GM12878 (cell line): Measurements from ENCODE around the gene CORO1C. TPM values are rescaled to one million over a fixed set of nuclear protein-coding genes. Genes with fewer than 3 reads are reported as not detected.

ENCODE experiments used
- ATAC-seq: fragments of 200-7000 bp; cut with Tn5 transposase; 3 replicates; pipeline ENCODE4 v1.9.1; 2020; ENCODE audit warnings: mild to moderate bottlenecking, moderate library complexity
- BruUV-seq: library from RNA; stranded (reverse); fragments of 400-500 nt; replicated peaks from 2 replicates; lab custom pipeline; 2021; lab: Mats Ljungman, UMichigan
- CTCF ChIA-PET: fragments of 300-600 bp; sonication (Branson Sonifier 250); formaldehyde crosslinking; extraction: SDS; loops from one replicate; lab custom pipeline; 2021; ENCODE audit warnings: inconsistent platforms; lab: Yijun Ruan, JAX
- POLR2A ChIA-PET: fragments of 350-600 bp; formaldehyde crosslinking; extraction: SDS; loops from one replicate; lab custom pipeline; 2021; ENCODE audit warnings: inconsistent platforms; lab: Charles Lee
- RAD21 ChIA-PET: fragments of 300-600 bp; sonication (Branson Sonifier 250); formaldehyde crosslinking; loops from one replicate; lab custom pipeline; 2023; ENCODE audit warnings: antibody characterized with exemption; ENCODE audit not compliant: unreplicated experiment; lab: Charles Lee
- SMC1A ChIA-PET: fragments of 300-600 bp; sonication (Branson Sonifier 250); formaldehyde crosslinking; loops from one replicate; lab custom pipeline; 2023; ENCODE audit not compliant: unreplicated experiment, uncharacterized antibody; lab: Charles Lee
- DNase-seq: peaks from one replicate; pipeline ENCODE4 v3.0.0-alpha.2; 2011; ENCODE audit warnings: low read depth, low spot score
- FAIRE-seq: peaks from 3 replicates; lab custom pipeline; 2011; peaks lifted over from hg19 to GRCh38; lab: Jason Lieb, UNC
- H2AFZ ChIP-seq: 2 replicates; pipeline ENCODE4 v1.6.0; 2011; ENCODE audit warnings: low read depth, low read length, control low read depth; ENCODE audit not compliant: control insufficient read depth
- H3K27ac ChIP-seq: 2 replicates; pipeline ENCODE4 v1.5.1; 2011; ENCODE audit warnings: control low read depth; ENCODE audit not compliant: control insufficient read depth, insufficient read depth
- H3K27me3 ChIP-seq, 2 experiments: replicated peaks in 1 of 2; 2 replicates each; pipeline versions ENCODE4 v1.6.0 to v1.6.1; 2011; ENCODE audit warnings: low read length in 1 of 2; ENCODE audit not compliant: control insufficient read depth in 2 of 2, insufficient read depth in 2 of 2
- H3K36me3 ChIP-seq, 2 experiments: 2 replicates each; pipeline ENCODE4 v1.5.1; 2011; ENCODE audit warnings: low read length in 1 of 2; ENCODE audit not compliant: control insufficient read depth in 2 of 2, insufficient read depth in 2 of 2
- H3K4me1 ChIP-seq: 2 replicates; pipeline ENCODE4 v1.6.1; 2011; ENCODE audit warnings: mild to moderate bottlenecking, low read length, moderate library complexity, mixed read lengths; ENCODE audit not compliant: control insufficient read depth, insufficient read depth
- H3K4me2 ChIP-seq: 2 replicates; pipeline ENCODE4 v1.6.0; 2011; ENCODE audit warnings: control low read depth; ENCODE audit not compliant: control insufficient read depth, insufficient read depth
- H3K4me3 ChIP-seq: fragments of 200-600 bp; sonication (generic); 2 replicates; pipeline ENCODE4 v1.5.1; 2016
- H3K79me2 ChIP-seq: 2 replicates; pipeline ENCODE4 v1.6.0; 2011; ENCODE audit warnings: low read length; ENCODE audit not compliant: control insufficient read depth, insufficient read depth
- H3K9ac ChIP-seq: 2 replicates; pipeline ENCODE4 v1.8.0; 2011; ENCODE audit warnings: low read length, control low read depth, mixed read lengths; ENCODE audit not compliant: control insufficient read depth, insufficient read depth
- H3K9me3 ChIP-seq: replicated peaks from 3 replicates; pipeline ENCODE4 v1.5.1; 2011; ENCODE audit warnings: mild to moderate bottlenecking, low read length; ENCODE audit not compliant: control insufficient read depth, insufficient read depth
- H4K20me1 ChIP-seq: 2 replicates; pipeline ENCODE4 v1.6.0; 2011; ENCODE audit not compliant: control insufficient read depth, insufficient read depth
- BCL3 ChIP-seq: IDR thresholded peaks from 2 replicates; pipeline ENCODE4 v1.6.1; 2011; ENCODE audit warnings: borderline replicate concordance, low read depth, mild to moderate bottlenecking, moderate library complexity, low read length; ENCODE audit not compliant: insufficient read depth, poor library complexity, severe bottlenecking
- BHLHE40 ChIP-seq, 2 experiments: fragments of 450-650 bp in 1 of 2; IDR thresholded peaks; 2 replicates each; pipeline ENCODE4 v1.6.1; 2011 to 2017; ENCODE audit warnings: low read depth in 2 of 2, borderline replicate concordance in 1 of 2, improper control_type of control experiment in 1 of 2, low read length in 1 of 2, mild to moderate bottlenecking in 1 of 2
- CHD1 ChIP-seq: IDR thresholded peaks from 2 replicates; pipeline ENCODE4 v1.6.1; 2012; ENCODE audit warnings: low read depth, low read length, improper control_type of control experiment
- DPF2 ChIP-seq: fragments of 450-650 bp; IDR thresholded peaks from 2 replicates; pipeline ENCODE4 v1.6.1; 2017; ENCODE audit warnings: mild to moderate bottlenecking
- EGR1 ChIP-seq, 2 experiments: IDR thresholded peaks; 1 replicate in 1 of 2; 2 replicates in 1 of 2; pipeline ENCODE4 v1.6.1; 2011 to 2012; ENCODE audit warnings: low read depth in 2 of 2, low read length in 2 of 2, borderline replicate concordance in 1 of 2, mild to moderate bottlenecking in 1 of 2, moderate library complexity in 1 of 2
- EZH2 ChIP-seq: IDR thresholded peaks from 2 replicates; pipeline ENCODE4 v1.6.1; 2012; ENCODE audit warnings: low read depth, mild to moderate bottlenecking, control low read depth, inconsistent platforms, low read length, borderline replicate concordance; ENCODE audit not compliant: control insufficient read depth
- GABPA ChIP-seq: IDR thresholded peaks from 2 replicates; pipeline ENCODE4 v1.6.1; 2014; ENCODE audit warnings: antibody characterized with exemption, low read depth, mild to moderate bottlenecking, inconsistent platforms
- HCFC1 ChIP-seq: fragments of 150-350 bp; IDR thresholded peaks from 2 replicates; pipeline ENCODE4 v1.6.1; 2014; ENCODE audit warnings: low read length
- IKZF2 ChIP-seq, 2 experiments: fragments of 450-650 bp; IDR thresholded peaks; 2 replicates each; pipeline ENCODE4 v1.6.1; 2017; ENCODE audit warnings: mild to moderate bottlenecking in 2 of 2, moderate library complexity in 2 of 2
- MEF2A ChIP-seq: IDR thresholded peaks from 2 replicates; pipeline ENCODE4 v1.6.1; 2011; ENCODE audit warnings: low read depth, mild to moderate bottlenecking, low read length, moderate library complexity; ENCODE audit not compliant: insufficient read depth
- MTA3 ChIP-seq: IDR thresholded peaks from 2 replicates; pipeline ENCODE4 v1.6.1; 2012; ENCODE audit warnings: low read length, inconsistent platforms, borderline replicate concordance
- NFYA ChIP-seq: IDR thresholded peaks from 2 replicates; pipeline ENCODE4 v1.6.1; 2011; ENCODE audit warnings: low read depth, mild to moderate bottlenecking, low read length, improper control_type of control experiment, borderline replicate concordance
- TBL1XR1 ChIP-seq: IDR thresholded peaks from 2 replicates; pipeline ENCODE4 v1.6.1; 2012; ENCODE audit warnings: low read depth, low read length, improper control_type of control experiment
- YY1 ChIP-seq: IDR thresholded peaks from 2 replicates; pipeline ENCODE4 v1.6.1; 2011; ENCODE audit warnings: low read depth, mild to moderate bottlenecking, low read length
- ZNF384 ChIP-seq: IDR thresholded peaks from 2 replicates; pipeline ENCODE4 v1.6.1; 2012; ENCODE audit warnings: low read depth, mild to moderate bottlenecking, low read length, improper control_type of control experiment, borderline replicate concordance
- ZNF622 ChIP-seq: fragments of 450-650 bp; IDR thresholded peaks from 2 replicates; pipeline ENCODE4 v1.6.1; 2017; ENCODE audit warnings: mild to moderate bottlenecking, inconsistent platforms
- WGBS: methylation state at CpG from one replicate; pipeline ENCODE4 v1.1.6; 2016; ENCODE audit warnings: low lambda C conversion rate; ENCODE audit not compliant: insufficient replicate concordance, insufficient coverage; ENCODE audit errors: missing lambda C conversion rate; 5-methylcytosine and 5-hydroxymethylcytosine counted together
- in situ Hi-C: fragments of 300-500 bp; cut with MboI; formaldehyde crosslinking; loops from 9 replicates; pipeline ENCODE4 v1.14.3; 2018; ENCODE audit warnings: mixed read lengths
- intact Hi-C: fragments of 100-400 bp; cut with micrococcal nuclease; formaldehyde crosslinking; loops from one replicate; pipeline ENCODE4 v1.14.2; 2022; ENCODE audit not compliant: unreplicated experiment
- polyA plus RNA-seq, 11 experiments: library from polyadenylated mRNA; depleted of rRNA in 4 of 11; unstranded in 6 of 11; stranded (reverse) in 5 of 11; fragments of >200 nt; fragmentation: Nextera tagmentation in 4 of 11; fragmentation: Illumina TruSeq in 1 of 11; extraction: Ambion mirVana in 4 of 11; extraction: Trizol in 1 of 11; gene quantifications; 1 replicate in 1 of 11; 2 replicates in 10 of 11; pipeline versions ENCODE4 v1.2.1 to v1.2.3, GENCODE V29; 2011 to 2016; ENCODE audit warnings: inconsistent platforms in 2 of 11, missing spikeins in 2 of 11, low read depth in 1 of 11
- total RNA-seq, 4 experiments: library from RNA; depleted of rRNA in 3 of 4; stranded (reverse); fragments of >200 nt in 3 of 4; fragmentation: Illumina TruSeq in 1 of 4; extraction: Trizol in 1 of 4; gene quantifications; 2 replicates each; pipeline versions ENCODE4 v1.2.1 to v1.2.3, GENCODE V29; 2013 to 2021
- TF ChIP-seq, protein P1 (sequence below): IDR thresholded peaks from 2 replicates; pipeline ENCODE4 v1.6.1; 2012; ENCODE audit warnings: low read depth, low read length, improper control_type of control experiment
- TF ChIP-seq, protein P2 (sequence below): fragments of 450-650 bp; IDR thresholded peaks from 2 replicates; pipeline ENCODE4 v1.6.1; 2018; ENCODE audit warnings: borderline replicate concordance, mild to moderate bottlenecking; ENCODE audit not compliant: partially characterized antibody

Gene CORO1C
- total and polyA plus RNA-seq, 10 of the 15 experiments (the other 5 are each of a cell fraction or from before 2014, with no cell fraction given) = 52.7 to 254 (median 171) TPM

- H3K27ac ChIP-seq = no peak overlapping the region
- TF ChIP-seq, protein P1, sequence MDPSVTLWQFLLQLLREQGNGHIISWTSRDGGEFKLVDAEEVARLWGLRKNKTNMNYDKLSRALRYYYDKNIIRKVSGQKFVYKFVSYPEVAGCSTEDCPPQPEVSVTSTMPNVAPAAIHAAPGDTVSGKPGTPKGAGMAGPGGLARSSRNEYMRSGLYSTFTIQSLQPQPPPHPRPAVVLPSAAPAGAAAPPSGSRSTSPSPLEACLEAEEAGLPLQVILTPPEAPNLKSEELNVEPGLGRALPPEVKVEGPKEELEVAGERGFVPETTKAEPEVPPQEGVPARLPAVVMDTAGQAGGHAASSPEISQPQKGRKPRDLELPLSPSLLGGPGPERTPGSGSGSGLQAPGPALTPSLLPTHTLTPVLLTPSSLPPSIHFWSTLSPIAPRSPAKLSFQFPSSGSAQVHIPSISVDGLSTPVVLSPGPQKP = no peak
- TF ChIP-seq HCFC1 (no peak), ZNF384 (no peak), EGR1 (IDR thresholded peaks at IDR 0.05; ENCODE audit: borderline replicate concordance in 1 of 2, low read depth in 2 of 2, low read length in 2 of 2) (no peak), YY1 (no peak), MTA3 (no peak), TBL1XR1 (no peak), DPF2 (no peak), GABPA (no peak), MEF2A (no peak), ZNF622 (no peak), EZH2 (no peak), BHLHE40 (IDR thresholded peaks at IDR 0.05; ENCODE audit: borderline replicate concordance in 1 of 2, low read depth in 2 of 2, low read length in 1 of 2) (no peak), BCL3 (no peak), NFYA (no peak), CHD1 (no peak), IKZF2 (IDR thresholded peaks at IDR 0.05) (no peak)
- TF ChIP-seq, protein P2, sequence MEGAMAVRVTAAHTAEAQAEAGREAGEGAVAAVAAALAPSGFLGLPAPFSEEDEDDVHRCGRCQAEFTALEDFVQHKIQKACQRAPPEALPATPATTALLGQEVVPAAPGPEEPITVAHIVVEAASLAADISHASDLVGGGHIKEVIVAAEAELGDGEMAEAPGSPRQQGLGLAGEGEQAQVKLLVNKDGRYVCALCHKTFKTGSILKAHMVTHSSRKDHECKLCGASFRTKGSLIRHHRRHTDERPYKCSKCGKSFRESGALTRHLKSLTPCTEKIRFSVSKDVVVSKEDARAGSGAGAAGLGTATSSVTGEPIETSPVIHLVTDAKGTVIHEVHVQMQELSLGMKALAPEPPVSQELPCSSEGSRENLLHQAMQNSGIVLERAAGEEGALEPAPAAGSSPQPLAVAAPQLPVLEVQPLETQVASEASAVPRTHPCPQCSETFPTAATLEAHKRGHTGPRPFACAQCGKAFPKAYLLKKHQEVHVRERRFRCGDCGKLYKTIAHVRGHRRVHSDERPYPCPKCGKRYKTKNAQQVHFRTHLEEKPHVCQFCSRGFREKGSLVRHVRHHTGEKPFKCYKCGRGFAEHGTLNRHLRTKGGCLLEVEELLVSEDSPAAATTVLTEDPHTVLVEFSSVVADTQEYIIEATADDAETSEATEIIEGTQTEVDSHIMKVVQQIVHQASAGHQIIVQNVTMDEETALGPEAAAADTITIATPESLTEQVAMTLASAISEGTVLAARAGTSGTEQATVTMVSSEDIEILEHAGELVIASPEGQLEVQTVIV = no peak
- no peaks in the 10 kb centered on the region for H4K20me1 ChIP-seq
- ChIA-PET POLR2A (interaction anchor here (0.6 to 2.8 kb wide), 8 partner anchors 9 to 34 kb away, joined by 3 to 10 read pairs (median 6); no protein-coding TSS in a partner anchor), SMC1A (interaction anchor here (0.9 to 4.9 kb wide), 14 partner anchors 8 to 97 kb away, joined by 3 to 25 read pairs (median 6); no protein-coding TSS in a partner anchor), RAD21 (interaction anchor here (1.1 to 2.4 kb wide), 5 partner anchors 9 to 17 kb away, joined by 3 to 11 read pairs (median 4); no protein-coding TSS in a partner anchor), CTCF (interaction anchor here (1.1 to 2.0 kb wide), 8 partner anchors 10 to 138 kb away, joined by 3 to 7 read pairs (median 4); no protein-coding TSS in a partner anchor)
- intact Hi-C loops (no loop called here), in situ Hi-C loops (no loop called here)
- no peak overlapping the region for H2AFZ ChIP-seq
- peaks cover 10 to 44% of the 10 kb centered on the region in 2 experiments for H3K36me3 ChIP-seq
- H3K4me1 ChIP-seq = peaks cover 20% of the 10 kb centered on the region
- no peak overlapping the region for H3K4me3 ChIP-seq
- ATAC-seq (no peak; the same call in 2 of the 3 replicates), FAIRE-seq (no peak), DNase-seq (no peak)
- peaks cover 69% of the 10 kb centered on the region for H3K79me2 ChIP-seq
- no peak overlapping the region for H3K9ac ChIP-seq
- WGBS = 81% methylated on average over 10 of the region's 10 CpGs
- no peaks in the 10 kb centered on the region for H3K9me3 ChIP-seq
- H3K27me3 ChIP-seq = no peaks in the 10 kb centered on the region
- no peak overlapping the region for H3K4me2 ChIP-seq
- BruUV-seq = no TSS peak
Observed at GRCh38 chr12:108702595-108703320, 28.6 kb downstream of the CORO1C start.
